ENCODE results near the gene RTKN.

DNA sequence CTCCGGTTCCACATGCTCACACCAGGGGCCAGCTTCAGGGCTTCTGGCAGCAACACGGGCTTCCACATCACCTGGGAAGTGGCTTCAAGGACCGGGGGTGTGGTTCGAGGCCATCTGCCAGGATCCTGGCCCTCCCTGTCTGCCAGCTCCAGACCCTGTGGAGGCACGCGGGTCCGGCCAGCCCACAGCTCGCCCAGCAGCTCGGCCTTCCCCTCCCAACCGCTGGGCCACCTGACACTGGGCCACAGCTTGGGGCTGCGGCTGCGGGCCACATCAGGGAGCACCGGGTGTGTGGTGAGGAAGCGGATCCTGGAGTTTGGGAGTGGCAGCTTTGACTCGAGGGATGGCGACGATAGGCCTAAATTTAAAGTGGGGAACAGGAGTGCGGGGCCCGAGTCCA lies 27.3 kb downstream of the RTKN start:
- TF ChIP-seq, protein P1, sequence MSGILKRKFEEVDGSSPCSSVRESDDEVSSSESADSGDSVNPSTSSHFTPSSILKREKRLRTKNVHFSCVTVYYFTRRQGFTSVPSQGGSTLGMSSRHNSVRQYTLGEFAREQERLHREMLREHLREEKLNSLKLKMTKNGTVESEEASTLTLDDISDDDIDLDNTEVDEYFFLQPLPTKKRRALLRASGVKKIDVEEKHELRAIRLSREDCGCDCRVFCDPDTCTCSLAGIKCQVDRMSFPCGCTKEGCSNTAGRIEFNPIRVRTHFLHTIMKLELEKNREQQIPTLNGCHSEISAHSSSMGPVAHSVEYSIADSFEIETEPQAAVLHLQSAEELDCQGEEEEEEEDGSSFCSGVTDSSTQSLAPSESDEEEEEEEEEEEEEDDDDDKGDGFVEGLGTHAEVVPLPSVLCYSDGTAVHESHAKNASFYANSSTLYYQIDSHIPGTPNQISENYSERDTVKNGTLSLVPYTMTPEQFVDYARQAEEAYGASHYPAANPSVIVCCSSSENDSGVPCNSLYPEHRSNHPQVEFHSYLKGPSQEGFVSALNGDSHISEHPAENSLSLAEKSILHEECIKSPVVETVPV (CRISPR knock-in tag; IDR thresholded peaks at IDR 0.05) = no peak
- TF ChIP-seq RARB (CRISPR knock-in tag; IDR thresholded peaks at IDR 0.05) (no peak), ZFP30 (CRISPR knock-in tag; IDR thresholded peaks at IDR 0.05) (no peak), PPARA (CRISPR knock-in tag; IDR thresholded peaks at IDR 0.05; ENCODE audit: borderline replicate concordance) (no peak), CSDC2 (CRISPR knock-in tag; IDR thresholded peaks at IDR 0.05) (no peak)
